HG02763 (cell line): Measurements from ENCODE around the gene ST6GALNAC2.

Experiments
- ATAC-seq: cut with Tn5 transposase; IDR thresholded peaks from one replicate; pipeline ENCODE4 v1.9.1; 2021; ENCODE audit warnings: mild to moderate bottlenecking, moderate library complexity; ENCODE audit not compliant: unreplicated experiment

Gene ST6GALNAC2

DNA sequence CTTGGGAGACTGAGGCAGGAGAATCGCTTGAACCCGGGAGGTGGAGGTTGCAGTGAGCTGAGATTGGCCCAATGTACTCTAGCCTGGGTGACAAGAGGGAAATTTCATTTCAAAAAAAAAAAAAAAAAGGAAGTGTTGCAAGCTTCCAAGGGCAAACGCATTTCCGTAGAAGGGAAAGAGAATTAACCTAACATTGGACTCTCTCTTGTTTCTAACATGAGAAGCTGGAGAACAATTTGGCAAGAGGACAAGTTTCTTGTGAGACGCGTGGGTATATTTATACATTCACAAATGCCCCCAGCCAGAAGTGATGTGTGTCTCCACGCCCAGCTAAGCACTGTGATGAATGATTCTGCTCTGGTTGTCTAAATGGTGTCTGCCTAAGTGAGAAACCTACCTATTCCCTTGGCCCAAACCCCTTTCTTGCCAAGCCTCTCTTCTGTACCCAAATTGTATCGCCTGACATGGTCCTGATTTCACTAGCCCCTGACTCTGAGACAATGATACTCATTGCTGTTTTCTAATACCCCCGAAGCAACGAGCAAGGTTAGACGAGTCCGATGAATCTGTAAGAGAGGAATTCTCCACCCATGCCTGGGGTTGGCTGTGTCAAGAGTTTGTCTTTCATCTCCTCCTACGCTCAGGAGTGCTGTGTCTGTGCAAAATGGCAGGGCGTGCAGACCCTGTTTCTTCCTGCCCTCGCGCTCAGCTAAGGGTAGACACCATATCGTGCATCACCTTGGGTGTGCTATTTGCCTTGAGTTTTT is 14.2 kb upstream of the ST6GALNAC2 start:
- no peak for ATAC-seq

DNA sequence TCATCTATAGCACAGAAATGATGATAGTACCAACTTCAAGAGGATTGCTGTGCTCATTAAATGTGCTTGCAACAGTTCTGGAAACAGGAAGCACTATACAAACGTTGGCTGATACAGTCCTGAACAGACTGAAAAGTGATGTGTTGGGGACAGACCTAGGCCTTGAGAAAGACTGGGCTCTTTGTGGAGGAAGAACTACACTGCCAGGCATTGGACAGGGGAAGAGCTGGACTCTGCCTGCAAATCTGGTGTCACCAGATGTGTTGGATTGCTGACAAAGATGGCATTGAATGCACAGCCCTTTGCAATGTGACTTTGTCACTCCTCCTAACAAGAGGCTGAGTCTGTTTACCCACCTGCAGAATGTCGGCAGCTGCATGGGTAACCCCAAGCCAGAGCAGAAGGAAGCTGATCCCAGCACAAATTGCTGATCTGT is 12.4 kb upstream of the ST6GALNAC2 start:
- ATAC-seq = no peak

DNA sequence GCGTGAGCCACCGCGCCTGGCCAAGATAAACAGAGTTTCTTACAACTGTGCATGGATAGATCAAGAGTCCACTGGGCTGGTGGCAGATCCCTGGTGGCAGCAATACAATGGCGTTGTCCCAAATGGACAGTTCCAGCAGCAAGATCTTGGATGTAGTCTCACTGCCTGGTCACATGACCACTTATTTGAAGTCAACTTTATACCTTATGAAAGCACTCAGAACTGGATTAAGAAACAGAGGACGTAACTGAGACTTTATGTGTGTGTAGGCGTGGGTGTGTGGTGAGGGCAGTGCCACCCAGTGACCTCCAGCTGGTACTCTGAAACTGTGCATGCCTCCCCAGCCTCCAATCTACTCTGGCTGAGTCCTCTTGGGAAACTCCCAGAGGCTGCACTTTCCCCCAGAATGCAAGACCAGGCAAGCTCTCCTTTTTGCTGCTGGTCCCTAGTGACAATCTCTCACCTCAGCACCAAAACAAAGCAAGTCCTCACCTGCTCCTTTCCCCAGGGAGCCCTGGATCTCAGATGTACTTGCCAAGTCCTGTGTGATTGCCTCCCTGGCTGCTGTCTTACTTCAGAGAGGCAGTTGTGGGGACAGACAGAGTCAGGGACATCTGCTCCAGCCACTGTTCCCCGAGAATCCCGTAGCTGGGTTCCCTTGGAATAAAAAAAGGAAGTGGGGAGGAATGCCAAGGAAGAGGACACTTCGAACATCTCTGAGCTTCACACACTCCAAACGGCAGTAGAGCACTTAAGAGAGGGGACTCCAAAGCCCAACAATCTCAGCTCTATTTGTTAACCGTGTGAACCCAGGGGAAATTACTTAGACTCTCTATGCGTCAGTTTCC is 11.7 kb upstream of the ST6GALNAC2 start:
- no peak for ATAC-seq

DNA sequence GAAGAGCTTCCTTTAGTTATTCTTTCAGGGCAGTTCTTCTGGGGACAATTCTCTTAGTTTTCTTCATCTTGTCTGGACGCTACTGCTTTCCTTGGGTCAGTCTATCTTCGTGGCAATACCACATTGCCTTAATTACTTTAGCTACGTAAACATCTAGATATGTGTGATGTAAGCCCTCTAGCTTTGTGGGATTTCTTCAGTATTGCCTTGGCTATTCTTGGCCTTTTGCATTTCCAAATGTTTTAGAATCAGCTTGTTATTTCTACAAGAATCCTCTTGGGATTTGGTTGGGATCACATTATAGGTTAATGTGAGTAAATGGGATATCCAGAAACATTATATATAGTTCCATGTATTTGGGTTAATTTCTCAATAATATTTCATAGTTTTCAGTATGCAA is 9.0 kb upstream of the ST6GALNAC2 start:
- no peak for ATAC-seq

DNA sequence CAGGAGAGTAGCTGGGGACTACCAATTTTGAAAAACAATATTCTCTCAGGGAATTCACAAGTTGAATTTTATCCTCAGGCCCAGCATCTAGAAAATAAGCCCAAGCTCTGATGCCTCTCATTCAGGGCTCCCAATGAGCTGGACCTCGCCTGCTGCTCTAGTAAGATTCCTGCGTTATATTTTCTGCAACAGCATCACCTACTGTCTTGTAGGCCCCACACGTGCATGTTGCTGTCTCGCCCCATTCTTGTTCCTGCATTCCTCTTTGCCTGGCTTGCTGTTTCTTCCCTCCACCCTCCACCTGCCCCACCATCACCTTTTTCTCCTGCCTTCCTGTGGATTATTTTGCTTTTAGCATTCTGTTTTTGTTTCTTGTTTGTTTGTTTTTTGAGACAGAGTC is 8.3 kb upstream of the ST6GALNAC2 start:
- ATAC-seq = no peak

DNA sequence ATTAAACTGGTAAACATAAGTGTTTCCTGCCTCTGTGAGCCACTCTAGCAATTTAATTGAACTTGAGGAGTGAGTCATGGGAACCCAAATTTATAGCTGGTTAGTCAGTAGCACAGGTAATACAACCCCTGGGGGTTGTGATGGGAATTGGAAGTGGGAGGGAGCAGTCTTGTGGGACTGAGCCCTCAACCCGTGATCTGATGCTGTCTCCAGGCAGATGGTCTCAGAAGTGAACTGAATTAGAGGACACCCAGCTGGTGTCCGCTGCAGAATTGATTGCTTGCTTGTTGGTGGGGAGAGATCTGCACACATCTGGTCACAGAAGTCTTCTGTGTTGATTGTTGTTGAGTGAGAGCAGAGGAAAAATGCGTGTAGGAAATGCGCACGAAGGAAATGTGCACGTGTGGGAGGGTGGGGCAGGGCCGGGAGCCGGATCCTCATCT is 7.7 kb upstream of the ST6GALNAC2 start:
- no peak for ATAC-seq

DNA sequence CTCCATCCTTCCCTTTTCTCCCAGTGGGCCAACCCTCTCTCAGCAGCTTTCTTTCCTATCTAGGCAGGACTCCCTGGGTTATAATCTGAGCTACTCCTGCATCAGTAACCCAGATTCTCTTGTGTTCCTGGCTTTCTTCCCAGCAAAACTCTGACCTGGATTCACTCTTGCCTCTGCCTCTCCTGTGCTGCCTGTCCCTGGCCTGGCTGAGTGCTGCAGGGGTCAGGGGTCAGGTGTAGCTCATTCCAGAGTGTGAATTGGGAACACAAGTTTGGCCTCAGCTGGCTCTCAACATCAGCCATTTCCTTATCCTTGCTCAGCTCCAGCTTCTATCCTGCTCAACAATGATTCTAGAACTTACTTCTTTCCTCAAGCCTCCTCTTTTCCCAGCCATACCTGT is 2.5 kb upstream of the ST6GALNAC2 start:
- no peak for ATAC-seq

DNA sequence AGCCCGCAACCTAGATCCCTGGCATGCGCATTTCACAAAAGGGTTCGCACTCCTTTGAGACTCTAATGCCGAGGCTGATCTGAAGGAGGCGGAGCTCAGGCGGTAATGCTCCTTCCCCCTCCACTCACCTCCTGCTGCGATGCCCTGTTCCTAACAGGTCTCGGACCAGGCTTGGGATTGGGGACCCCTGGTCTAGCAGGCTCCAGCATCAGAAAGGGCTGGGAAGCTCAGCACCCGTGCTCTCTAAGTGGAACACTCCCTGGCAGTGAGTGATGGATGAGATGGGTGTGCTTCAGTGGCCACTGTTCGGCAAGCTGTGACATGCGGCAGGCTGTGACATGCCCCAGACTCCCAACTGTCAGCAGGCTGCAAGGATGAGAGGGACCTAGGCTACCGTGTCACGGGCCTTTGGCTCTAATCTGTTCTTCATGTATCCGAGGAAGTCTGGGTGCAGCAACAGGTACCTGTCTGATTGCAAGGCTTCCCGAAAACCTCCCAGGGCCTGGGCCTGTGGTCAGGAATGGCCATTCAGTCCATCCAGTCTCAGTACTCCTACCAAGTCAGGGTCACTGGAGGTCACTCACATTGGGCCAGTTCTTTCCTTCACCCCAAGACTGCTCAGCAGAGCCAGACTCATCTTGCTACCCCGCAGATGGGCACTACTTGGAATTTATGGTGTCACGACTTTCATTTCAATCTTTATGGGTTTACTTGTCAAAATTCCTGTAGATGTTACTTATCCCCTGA is 1.3 kb upstream of the ST6GALNAC2 start:
- no peak for ATAC-seq

DNA sequence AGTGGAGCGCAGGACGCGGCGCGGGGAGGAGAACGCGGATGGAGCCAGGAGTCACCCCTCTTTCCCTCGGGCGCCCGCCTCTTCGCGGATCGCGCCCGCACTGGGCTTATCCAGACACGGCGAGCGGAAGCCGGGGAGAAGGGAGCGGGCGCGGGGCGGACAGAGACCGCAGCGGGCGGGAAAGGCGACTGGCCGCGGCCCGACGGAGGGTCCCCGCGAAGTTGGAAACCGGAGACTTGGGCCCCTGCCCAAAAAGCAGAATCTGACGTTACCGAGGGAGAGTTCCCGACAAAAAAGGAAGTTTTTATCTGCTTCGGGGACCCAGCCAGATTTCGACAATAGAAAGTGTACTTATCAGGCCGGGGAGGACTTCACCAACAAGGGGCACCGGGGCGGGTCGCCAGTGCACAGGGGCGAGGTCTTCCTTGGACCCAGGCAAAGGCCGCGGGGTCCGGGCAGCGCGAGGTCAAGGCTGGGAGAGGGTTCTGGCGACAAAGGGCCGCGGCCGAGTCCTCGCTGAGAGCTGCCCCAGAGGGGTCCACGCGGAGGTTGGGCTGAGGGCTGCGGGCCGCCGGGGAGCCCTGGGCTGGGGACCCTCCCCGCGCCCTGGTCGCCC is 519 bp downstream of the ST6GALNAC2 start:
- ATAC-seq = no peak

DNA sequence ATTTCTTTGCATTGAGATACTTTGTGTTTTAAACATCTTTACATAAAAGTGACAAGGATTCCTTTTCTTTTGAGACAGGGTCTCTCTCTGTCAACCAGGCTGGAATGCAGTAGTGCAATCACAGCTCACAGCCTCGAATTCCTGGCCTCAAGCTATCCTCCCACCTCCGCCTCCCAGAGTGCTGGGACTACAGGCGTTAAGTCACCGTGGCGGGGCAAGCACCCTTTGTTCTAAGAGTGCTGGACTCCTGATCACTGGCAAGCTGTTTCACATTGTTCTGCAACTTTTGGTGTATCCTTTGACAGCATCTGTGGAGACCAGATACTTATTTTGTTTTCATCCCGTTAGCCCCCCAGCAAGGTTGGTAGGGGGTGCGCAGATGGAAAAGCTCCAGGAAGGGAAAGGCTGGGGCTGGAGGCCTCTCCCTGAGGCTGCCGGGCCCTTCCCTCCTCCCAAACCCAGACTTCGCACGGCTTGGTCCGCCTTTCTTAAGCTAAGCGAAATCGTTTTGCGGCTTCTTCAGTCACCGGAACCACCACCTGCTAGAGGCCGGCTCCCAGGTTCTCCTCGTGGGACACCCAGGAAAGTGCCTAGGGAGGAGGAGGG is 1.1 kb downstream of the ST6GALNAC2 start:
- no peak for ATAC-seq

DNA sequence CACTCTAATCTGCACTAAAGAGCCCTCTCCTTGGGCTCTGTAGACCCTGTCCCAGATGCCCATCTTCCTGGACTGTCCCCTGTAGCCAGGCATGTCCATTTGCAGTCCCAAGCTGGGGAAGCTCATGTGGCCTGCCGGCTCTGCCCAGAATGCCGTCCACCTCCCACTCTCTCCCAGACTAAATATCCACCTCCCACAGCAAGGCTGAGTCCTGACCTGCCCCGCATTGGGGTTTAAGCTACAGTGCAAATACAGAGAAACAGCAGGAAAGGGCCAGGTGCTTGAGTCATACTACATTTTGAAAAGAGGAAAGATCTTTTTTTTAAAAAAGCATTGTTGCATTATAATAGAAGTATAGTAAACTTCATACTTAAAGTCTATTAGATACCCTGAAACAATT is 3.0 kb downstream of the ST6GALNAC2 start:
- ATAC-seq = no peak

DNA sequence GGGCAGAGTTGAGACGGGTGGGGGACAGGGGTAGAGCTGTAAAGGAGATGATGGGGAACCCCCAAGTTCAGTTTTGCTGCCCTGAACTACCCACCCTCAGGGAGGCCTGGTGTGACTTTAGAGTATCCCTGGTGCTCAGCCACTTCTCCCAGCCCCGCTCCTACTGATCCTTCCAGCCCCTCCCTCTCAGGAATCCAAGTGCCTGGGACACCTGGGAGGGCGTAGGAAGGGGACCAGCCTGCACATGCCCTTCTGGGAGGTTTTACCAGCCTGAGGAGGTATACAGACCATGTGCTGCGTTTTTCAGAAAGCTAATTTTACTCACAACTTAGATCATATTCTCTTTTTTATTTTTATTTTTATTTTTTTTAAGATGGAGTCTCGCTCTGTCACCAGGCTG is 4.1 kb downstream of the ST6GALNAC2 start:
- ATAC-seq = no peak

DNA sequence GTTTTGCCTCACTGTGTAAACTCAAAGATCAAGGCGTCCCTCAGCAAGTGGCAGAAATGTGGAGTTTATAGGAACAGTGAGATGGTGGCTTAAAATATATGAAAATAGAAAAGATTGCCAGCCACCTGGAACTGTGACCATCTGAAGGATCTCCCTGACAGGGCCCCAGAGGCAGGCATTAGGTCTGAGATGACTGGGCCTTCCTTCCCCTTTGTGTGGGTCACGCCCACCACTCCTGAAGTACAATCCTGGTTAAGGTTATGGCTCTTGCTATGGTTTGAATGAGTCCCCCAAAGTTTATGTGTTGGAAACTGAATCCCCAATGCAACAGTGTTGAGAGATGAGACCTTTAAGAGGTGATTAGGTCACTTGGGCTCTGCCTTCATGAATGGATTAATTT is 6.4 kb downstream of the ST6GALNAC2 start:
- no peak for ATAC-seq

DNA sequence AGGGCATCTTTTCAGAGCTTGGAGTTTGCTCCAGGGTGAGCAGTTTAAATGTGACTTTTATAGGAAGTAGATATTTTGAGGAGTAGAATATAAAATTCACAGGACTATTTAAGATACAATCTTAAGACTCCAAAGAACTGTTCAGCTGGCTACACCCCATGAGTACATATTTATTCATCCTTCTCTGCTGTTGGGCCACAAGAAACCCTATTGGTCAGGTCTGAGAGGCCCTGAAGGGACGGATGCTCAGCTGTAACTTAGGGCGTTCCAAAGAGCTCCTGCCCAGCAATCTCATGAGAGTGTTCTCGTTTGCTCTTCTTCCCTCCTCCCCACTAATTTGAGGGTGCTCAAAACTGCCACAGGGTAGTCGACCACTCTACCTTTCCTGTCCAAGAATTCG is 7.3 kb downstream of the ST6GALNAC2 start:
- ATAC-seq = no peak

DNA sequence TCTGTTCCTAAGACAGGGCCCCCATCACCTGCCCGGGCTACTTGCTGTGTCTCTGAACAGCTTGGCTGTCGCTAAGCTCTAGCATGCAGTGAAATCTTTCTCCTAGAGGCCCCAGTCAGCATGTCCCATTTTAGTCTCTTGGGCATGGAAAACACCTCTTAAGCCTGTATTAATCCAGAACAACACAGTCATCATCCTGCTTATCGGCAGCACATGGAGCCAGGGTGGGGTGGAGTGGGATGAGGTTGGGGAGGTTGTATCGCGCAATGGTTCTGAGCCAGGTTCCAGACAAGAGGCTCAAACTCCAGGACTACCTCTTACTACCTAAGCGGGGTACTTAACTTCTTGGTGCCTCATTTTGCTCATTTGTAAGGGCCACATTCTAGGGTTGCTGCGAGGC is 7.8 kb downstream of the ST6GALNAC2 start:
- ATAC-seq = no peak

DNA sequence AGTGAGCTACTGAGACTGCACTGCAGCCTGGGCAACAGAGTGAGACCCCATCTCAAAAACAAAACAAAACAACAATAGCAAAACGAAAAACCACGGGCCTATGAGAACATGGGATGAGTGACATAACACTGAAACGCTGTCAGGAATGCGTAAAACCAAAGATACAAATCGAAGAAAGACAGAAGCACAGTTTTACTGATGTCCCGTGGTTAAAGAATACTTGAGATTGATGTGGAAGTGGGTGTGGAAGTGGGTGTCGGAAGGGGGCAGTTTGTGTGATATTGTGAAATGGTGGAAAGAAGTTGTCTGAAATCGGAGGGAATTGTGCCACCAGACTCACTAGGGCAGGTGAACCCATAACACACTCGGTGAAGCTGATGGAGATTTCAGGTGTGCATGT is 9.5 kb downstream of the ST6GALNAC2 start:
- no peak for ATAC-seq

DNA sequence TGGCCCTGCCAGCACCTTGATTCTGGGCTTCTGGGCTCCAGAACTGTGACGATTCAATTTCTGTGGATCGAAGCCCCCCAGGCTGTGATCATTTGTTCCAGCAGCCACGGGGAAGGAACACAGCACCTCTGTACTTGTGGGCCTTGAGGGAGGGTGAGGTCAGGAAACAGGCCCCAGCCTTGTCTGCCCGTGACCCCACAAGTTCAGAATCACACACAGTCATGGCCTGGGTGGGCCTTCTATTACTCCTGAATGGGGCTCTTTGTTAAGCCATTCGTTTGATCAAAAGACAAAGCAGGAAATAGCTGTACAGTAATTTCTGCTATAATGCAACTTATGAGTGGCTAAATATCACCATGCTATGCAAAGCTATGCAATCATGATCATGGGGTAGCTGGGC is 10.1 kb downstream of the ST6GALNAC2 start:
- ATAC-seq = no peak

DNA sequence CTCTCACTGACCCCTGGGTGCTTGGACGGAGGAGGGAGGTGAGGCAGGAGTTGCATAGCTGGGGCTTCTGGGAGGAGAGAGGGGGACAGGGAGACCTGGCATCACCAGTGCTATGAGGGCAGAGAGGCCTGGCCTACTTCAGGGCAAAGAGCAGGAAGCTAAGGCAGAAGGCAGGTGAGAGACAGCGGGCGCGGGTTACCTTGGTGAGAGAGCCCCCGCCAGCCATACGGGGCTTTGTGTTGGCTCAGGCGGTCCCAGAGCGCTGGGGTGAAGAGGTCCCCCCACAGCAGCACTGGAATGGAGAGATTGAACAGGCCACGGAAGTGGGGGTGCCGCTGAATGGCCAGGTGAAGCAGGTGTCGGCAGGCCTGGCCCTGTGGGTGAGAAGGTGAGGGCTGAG is 11.5 kb downstream of the ST6GALNAC2 start:
- ATAC-seq = no peak

DNA sequence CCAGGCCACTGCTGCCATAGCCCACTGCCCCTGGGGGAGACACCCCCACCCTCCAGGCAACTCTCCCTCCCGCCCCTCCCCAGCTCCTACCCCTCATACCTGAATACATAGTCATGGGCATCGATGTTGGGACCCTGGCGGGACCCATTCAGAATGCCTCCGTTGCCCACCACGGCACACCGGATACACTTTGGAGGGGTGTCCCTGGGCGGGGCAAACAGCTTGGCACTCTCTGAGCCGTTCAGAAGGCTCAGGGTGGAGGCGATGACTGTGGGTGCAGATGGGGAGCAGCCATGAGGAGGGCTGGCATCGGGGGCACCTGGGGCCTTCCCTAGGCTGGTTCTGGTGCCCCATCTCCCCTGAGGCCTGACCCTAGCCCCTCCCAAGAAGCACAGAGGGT is 12.6 kb downstream of the ST6GALNAC2 start:
- ATAC-seq = no peak

DNA sequence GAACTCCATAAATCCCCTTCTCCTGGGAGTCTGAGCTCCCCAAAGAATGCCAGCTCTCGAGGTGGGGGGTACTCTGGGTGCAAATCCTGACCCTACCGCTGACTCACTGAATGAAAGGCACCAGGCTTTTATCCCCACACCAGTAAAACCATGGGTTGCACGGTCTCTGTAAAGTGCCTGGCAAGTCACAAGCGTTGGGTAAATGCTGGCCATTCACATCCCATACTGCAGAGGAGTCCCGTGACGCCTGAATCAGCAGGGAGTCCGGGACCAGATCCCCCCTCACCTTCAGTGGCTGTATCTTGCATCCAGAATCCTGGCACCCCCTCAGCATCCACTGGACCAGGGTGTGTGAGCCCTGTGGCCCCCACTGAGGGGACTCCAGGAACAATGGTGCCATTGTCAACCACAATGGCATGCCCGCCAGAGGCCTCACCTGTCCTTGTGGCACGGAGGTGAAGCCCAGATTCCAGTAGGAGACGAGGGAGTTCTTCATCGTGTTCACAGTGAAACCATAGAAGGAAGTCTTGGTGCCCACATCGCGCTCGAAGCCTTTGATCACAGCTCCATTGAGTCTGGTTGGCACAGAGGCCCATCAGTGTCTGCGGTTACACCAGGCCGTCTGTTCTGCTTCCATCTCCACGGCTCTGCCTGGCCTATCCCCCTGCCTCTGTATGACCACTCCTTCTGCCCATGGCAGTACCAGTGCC is 13.3 kb downstream of the ST6GALNAC2 start:
- ATAC-seq = no peak
